Measurements from ENCODE around the gene CYSTM1.

CYSTM1 gene

GRCh38 chr5:140181525-140181924 is 6.5 kb downstream of the CYSTM1 start (continued):
- TF ChIP-seq BACH2 (CRISPR knock-in tag; IDR thresholded peaks at IDR 0.05; ENCODE audit: borderline replicate concordance), result no peak
- no peak for TF ChIP-seq ZNF70 (CRISPR knock-in tag; IDR thresholded peaks at IDR 0.05)
- no peak for TF ChIP-seq ZFP30 (CRISPR knock-in tag; IDR thresholded peaks at IDR 0.05)
- TF ChIP-seq RARB (CRISPR knock-in tag; IDR thresholded peaks at IDR 0.05), result no peak
- TF ChIP-seq ZNF8 (CRISPR knock-in tag; IDR thresholded peaks at IDR 0.05), result no peak

GRCh38 chr5:140182075-140182711 is 7.2 kb downstream of the CYSTM1 start:
- TF ChIP-seq ZNF70 (CRISPR knock-in tag; IDR thresholded peaks at IDR 0.05) (no peak), TOX (CRISPR knock-in tag; IDR thresholded peaks at IDR 0.05; ENCODE audit: borderline replicate concordance) (no peak), SNAI2 (CRISPR knock-in tag; IDR thresholded peaks at IDR 0.05) (no peak), ZFP3 (CRISPR knock-in tag; IDR thresholded peaks at IDR 0.05) (no peak), PATZ1 (CRISPR knock-in tag; IDR thresholded peaks at IDR 0.05; ENCODE audit: borderline replicate concordance) (no peak), TSHZ2 (CRISPR knock-in tag; IDR thresholded peaks at IDR 0.05) (no peak), TCF4 (CRISPR knock-in tag; IDR thresholded peaks at IDR 0.05; ENCODE audit: borderline replicate concordance) (no peak), ZNF565 (CRISPR knock-in tag; conservative IDR thresholded peaks at IDR 0.05; ENCODE audit: low read depth) (no peak), CSRNP3 (CRISPR knock-in tag; IDR thresholded peaks at IDR 0.05) (no peak), CSDC2 (CRISPR knock-in tag; IDR thresholded peaks at IDR 0.05) (no peak), GLIS3 (CRISPR knock-in tag; IDR thresholded peaks at IDR 0.05) (no peak), RARB (CRISPR knock-in tag; IDR thresholded peaks at IDR 0.05) (no peak), CREB5 (CRISPR knock-in tag; IDR thresholded peaks at IDR 0.05; ENCODE audit: low read depth) (no peak), ZC3H10 (CRISPR knock-in tag; IDR thresholded peaks at IDR 0.05) (no peak), ARNTL (CRISPR knock-in tag; IDR thresholded peaks at IDR 0.05; ENCODE audit: borderline replicate concordance, low read depth) (no peak), ZNF8 (CRISPR knock-in tag; IDR thresholded peaks at IDR 0.05) (no peak), ISL1 (CRISPR knock-in tag; IDR thresholded peaks at IDR 0.05) (no peak), ESRRG (CRISPR knock-in tag; IDR thresholded peaks at IDR 0.05) (no peak), ZFP30 (CRISPR knock-in tag; IDR thresholded peaks at IDR 0.05) (no peak)
- ATAC-seq, result peak; percentile 75

GRCh38 chr5:140182803-140183367 is 7.9 kb downstream of the CYSTM1 start:
- ATAC-seq, result peak; percentile 46
- no peak for TF ChIP-seq ISL1 (CRISPR knock-in tag; IDR thresholded peaks at IDR 0.05)
- TF ChIP-seq ZFP30 (CRISPR knock-in tag; IDR thresholded peaks at IDR 0.05), result no peak
- TF ChIP-seq RARB (CRISPR knock-in tag; IDR thresholded peaks at IDR 0.05), result no peak
- TF ChIP-seq CREB5 (CRISPR knock-in tag; IDR thresholded peaks at IDR 0.05; ENCODE audit: low read depth), result no peak
- no peak for TF ChIP-seq GLIS3 (CRISPR knock-in tag; IDR thresholded peaks at IDR 0.05)
- no peak for TF ChIP-seq ARNTL (CRISPR knock-in tag; IDR thresholded peaks at IDR 0.05; ENCODE audit: borderline replicate concordance, low read depth)
